ENCODE data around the gene LAMA5. TPM values are rescaled to one million over a fixed set of nuclear protein-coding genes. Genes with fewer than 3 reads are reported as not detected.

The LAMA5 gene
- total RNA-seq, 2 experiments from 2014 or later = 53.3 to 162 TPM

- Histone ChIP-seq H3K4me3 (ENCODE audit: low read depth, low read length, poor library complexity, severe bottlenecking) (no peak overlapping the region), H3K4me1 (ENCODE audit: insufficient read depth, low read length, poor library complexity, severe bottlenecking) (no peaks in the 10 kb centered on the region), H3K9me3 (ENCODE audit: low read length) (no peaks in the 10 kb centered on the region), H4K20me1 (ENCODE audit: insufficient read depth, low read length) (no peaks in the 10 kb centered on the region), H3K4me2 (ENCODE audit: low read length) (no peak overlapping the region), H3K36me3 (ENCODE audit: insufficient read depth, low read length) (peaks cover 23% of the 10 kb centered on the region), H3K27ac (ENCODE audit: low read depth, low read length, poor library complexity, severe bottlenecking) (no peak overlapping the region), H2AFZ (ENCODE audit: low read length) (no peak overlapping the region), H3K79me2 (ENCODE audit: insufficient read depth, low read depth, low read length) (no peaks in the 10 kb centered on the region), H3K9me2 (ENCODE audit: insufficient read depth, low read length) (no peaks in the 10 kb centered on the region)
- no peak for TF ChIP-seq EZH2phosphoT487 (IDR thresholded peaks at IDR 0.05; ENCODE audit: borderline replicate concordance, low read depth, low read length)
- TF ChIP-seq CTCF (conservative IDR thresholded peaks at IDR 0.05; ENCODE audit: low read length) = no peak
- intact Hi-C loops (cut with micrococcal nuclease; ENCODE audit: unreplicated experiment) = no loop called here
- CTCF ChIA-PET (ENCODE audit: unreplicated experiment) = no interaction called here
- POLR2A ChIA-PET = no interaction called here
- no TSS peak for BruUV-seq (replicated peaks)
- DNase-seq (ENCODE audit: low spot score) = no peak
These were observed 100.3 kb downstream of the LAMA5 start for GRCh38 chr20:62266851-62267250.

GRCh38 chr20:62266340-62266739 is 100.8 kb downstream of the LAMA5 start:
- Histone ChIP-seq H4K20me1 (ENCODE audit: insufficient read depth, low read length) (no peaks in the 10 kb centered on the region), H3K27ac (ENCODE audit: low read depth, low read length, poor library complexity, severe bottlenecking) (no peak overlapping the region), H2AFZ (ENCODE audit: low read length) (no peak overlapping the region), H3K9me2 (ENCODE audit: insufficient read depth, low read length) (no peaks in the 10 kb centered on the region), H3K79me2 (ENCODE audit: insufficient read depth, low read depth, low read length) (no peaks in the 10 kb centered on the region), H3K4me2 (ENCODE audit: low read length) (no peak overlapping the region), H3K36me3 (ENCODE audit: insufficient read depth, low read length) (peaks cover 23% of the 10 kb centered on the region), H3K4me1 (ENCODE audit: insufficient read depth, low read length, poor library complexity, severe bottlenecking) (no peaks in the 10 kb centered on the region), H3K9me3 (ENCODE audit: low read length) (no peaks in the 10 kb centered on the region), H3K4me3 (ENCODE audit: low read depth, low read length, poor library complexity, severe bottlenecking) (no peak overlapping the region)
- ChIA-PET CTCF (ENCODE audit: unreplicated experiment) (no interaction called here), POLR2A (no interaction called here)
- BruUV-seq (replicated peaks) = no TSS peak
- intact Hi-C loops (cut with micrococcal nuclease; ENCODE audit: unreplicated experiment) = no loop called here
- DNase-seq (ENCODE audit: low spot score) = peak; percentile 37
- TF ChIP-seq CTCF (conservative IDR thresholded peaks at IDR 0.05; ENCODE audit: low read length) (no peak), EZH2phosphoT487 (IDR thresholded peaks at IDR 0.05; ENCODE audit: borderline replicate concordance, low read depth, low read length) (no peak)

GRCh38 chr20:62265365-62265764 is 101.7 kb downstream of the LAMA5 start:
- no TSS peak for BruUV-seq (replicated peaks)
- DNase-seq (ENCODE audit: low spot score) = no peak
- ChIA-PET CTCF (ENCODE audit: unreplicated experiment) (no interaction called here), POLR2A (interaction anchor here (0.7 kb wide), 1 partner anchor 338 kb away, joined by 3 read pairs; no protein-coding TSS in a partner anchor)
- no peaks in the 10 kb centered on the region for H3K4me1 ChIP-seq (ENCODE audit: insufficient read depth, low read length, poor library complexity, severe bottlenecking)
- peaks cover 26% of the 10 kb centered on the region for H3K36me3 ChIP-seq (ENCODE audit: insufficient read depth, low read length)
- H4K20me1 ChIP-seq (ENCODE audit: insufficient read depth, low read length) = no peaks in the 10 kb centered on the region
- intact Hi-C loops (cut with micrococcal nuclease; ENCODE audit: unreplicated experiment) = no loop called here
- no peak for TF ChIP-seq EZH2phosphoT487 (IDR thresholded peaks at IDR 0.05; ENCODE audit: borderline replicate concordance, low read depth, low read length)
- TF ChIP-seq CTCF (conservative IDR thresholded peaks at IDR 0.05; ENCODE audit: low read length) = no peak
- H3K79me2 ChIP-seq (ENCODE audit: insufficient read depth, low read depth, low read length) = no peaks in the 10 kb centered on the region
- H3K4me2 ChIP-seq (ENCODE audit: low read length) = no peak overlapping the region
- H3K4me3 ChIP-seq (ENCODE audit: low read depth, low read length, poor library complexity, severe bottlenecking) = no peak overlapping the region
- no peak overlapping the region for H3K27ac ChIP-seq (ENCODE audit: low read depth, low read length, poor library complexity, severe bottlenecking)
- H3K9me3 ChIP-seq (ENCODE audit: low read length) = no peaks in the 10 kb centered on the region
- no peaks in the 10 kb centered on the region for H3K9me2 ChIP-seq (ENCODE audit: insufficient read depth, low read length)
- no peak overlapping the region for H2AFZ ChIP-seq (ENCODE audit: low read length)

Measured in OCI-LY7 (cell line).